Gastroesophageal sphincter (tissue), 2 donors: Measurements from ENCODE around the gene PICK1.

ENCODE experiments used
- EP300 ChIP-seq: sonication (generic); formaldehyde crosslinking; IDR thresholded peaks from one replicate; pipeline ENCODE4 v1.6.1; 2017; ENCODE audit warnings: antibody characterized with exemption, mild to moderate bottlenecking
- POLR2AphosphoS5 ChIP-seq: sonication (generic); formaldehyde crosslinking; IDR thresholded peaks from one replicate; pipeline ENCODE4 v1.6.1; 2017; ENCODE audit warnings: antibody characterized with exemption

- TF ChIP-seq POLR2AphosphoS5 (no peak), EP300 (no peak)
Observed at GRCh38 chr22:38112381-38112780, 55.2 kb downstream of the PICK1 start.
